Activated effector memory CD4-positive, alpha-beta T cell treated with anti-CD3 and anti-CD28 coated beads, Interleukin-2, amount 50 U/mL, for 16 hours (primary cell): ENCODE results near the gene GRM8.

Experiments
- DNase-seq: peaks from one replicate; pipeline ENCODE4 v3.0.0-alpha.2; 2020

Gene GRM8

GRCh38 chr7:126803990-126804389, 448.8 kb downstream of the GRM8 start:
- DNase-seq = no peak

GRCh38 chr7:126803060-126803665, 449.6 kb downstream of the GRM8 start:
- no peak for DNase-seq

GRCh38 chr7:126801733-126802132, 451.0 kb downstream of the GRM8 start:
- no peak for DNase-seq

DNA sequence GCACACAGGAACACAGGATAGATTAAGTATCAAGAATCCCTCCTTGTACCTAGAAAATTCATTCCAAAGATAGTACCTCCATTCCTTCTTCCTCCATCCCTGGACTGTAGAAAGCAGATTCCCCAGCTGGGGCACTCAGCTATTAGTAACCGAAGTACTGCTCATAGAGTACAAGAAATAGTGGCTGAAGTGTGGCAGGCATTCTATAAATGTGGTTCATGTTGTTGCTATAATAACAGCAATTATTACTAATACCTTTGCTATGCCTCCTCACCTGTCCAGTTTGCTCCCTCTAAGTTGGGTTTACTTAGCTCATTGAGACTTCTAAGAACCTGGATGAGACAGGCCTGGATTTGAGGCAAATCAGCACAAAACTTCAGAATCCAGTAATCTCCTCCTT, 453.2 kb downstream of the GRM8 start:
- DNase-seq = no peak

DNA sequence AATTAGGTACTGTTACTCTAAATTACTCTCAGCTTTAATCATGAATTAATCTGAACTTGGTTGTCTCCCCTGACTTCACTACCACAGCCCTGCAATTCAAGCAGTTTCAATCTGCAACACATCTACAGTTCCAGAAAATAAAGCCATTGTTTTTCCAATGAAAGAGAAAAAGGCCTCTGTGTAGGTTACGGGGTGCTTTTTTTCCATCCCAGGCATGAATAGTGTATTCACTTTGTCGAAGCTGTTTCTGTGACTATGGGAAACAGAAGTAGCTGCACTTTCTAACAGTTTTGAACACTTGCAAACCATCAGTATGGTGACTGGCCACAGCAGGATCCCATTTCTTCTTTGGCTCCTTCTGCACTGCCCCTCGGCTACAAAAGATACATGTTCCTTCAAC, 460.2 kb downstream of the GRM8 start:
- DNase-seq = no peak

- DNase-seq = no peak
Observed at GRCh38 chr7:126791306-126791705, 461.4 kb downstream of the GRM8 start.

- no peak for DNase-seq
Observed at GRCh38 chr7:126790763-126791162, 462.0 kb downstream of the GRM8 start.

- DNase-seq = no peak
Observed at GRCh38 chr7:126783613-126784012, 469.1 kb downstream of the GRM8 start.

DNA sequence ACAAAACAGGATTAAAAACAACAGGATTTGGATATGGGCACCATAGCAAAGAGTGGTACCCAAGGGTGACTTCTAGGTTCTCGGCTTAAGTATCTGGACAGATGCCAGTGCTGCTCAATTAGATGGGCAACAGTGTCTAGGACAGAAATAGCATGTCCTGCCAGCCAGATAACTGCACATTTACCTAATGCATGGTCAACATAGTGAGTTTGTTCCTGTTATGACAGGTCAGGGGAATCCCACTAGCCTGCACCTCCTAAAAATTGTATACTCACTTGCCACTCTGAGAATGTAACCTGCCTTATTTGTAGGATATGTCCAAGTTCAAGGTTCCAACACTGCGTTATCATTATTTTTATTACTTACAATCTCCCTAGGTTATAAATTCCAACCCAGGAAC, 471.7 kb downstream of the GRM8 start:
- no peak for DNase-seq

DNA sequence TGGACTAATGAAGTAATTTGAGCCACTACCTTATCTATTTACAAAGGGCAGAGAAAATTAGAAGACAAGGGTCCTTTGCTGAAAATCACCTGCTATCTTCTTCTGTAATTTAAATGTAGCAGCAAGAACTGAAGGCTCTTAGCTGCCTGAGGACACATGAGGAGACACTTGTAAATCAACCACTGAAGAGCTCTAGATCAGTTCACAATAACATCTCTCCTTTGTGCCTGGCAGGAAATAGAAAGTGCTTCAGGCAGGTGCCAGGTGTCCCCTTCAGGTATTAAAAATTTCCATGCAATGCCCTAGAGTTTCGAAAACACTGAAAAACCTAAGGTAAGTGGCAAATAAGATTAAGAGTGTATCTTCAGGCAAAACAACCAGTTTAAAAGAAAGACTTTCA, 474.6 kb downstream of the GRM8 start:
- DNase-seq = no peak

GRCh38 chr7:126776498-126776897, 476.2 kb downstream of the GRM8 start:
- DNase-seq = no peak

GRCh38 chr7:126774077-126774476, 478.7 kb downstream of the GRM8 start:
- no peak for DNase-seq

DNA sequence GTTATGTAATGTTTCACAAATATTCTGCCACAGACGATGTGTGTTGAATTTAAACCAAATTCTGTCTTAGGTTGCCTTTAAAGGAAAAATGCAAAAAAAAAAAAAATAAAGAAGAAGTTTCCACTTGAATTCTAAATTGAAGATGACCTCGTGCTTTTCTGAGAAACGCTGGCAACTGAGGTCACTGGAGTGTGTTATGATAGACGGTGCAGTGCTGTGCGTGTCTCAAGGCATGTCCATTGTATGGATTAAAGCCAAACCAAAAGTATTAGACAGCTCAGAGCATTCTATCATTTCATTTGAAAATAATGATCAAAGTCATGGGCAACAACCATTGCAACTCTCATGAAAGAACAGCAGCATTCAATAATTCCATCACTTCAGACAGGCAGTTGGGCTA, 483.9 kb downstream of the GRM8 start:
- no peak for DNase-seq

GRCh38 chr7:126760914-126761577, 491.7 kb downstream of the GRM8 start:
- no peak for DNase-seq

- DNase-seq = no peak
Observed at GRCh38 chr7:126755381-126755780, 497.4 kb downstream of the GRM8 start.

GRCh38 chr7:126750207-126750911, 502.4 kb downstream of the GRM8 start:
- DNase-seq = no peak

- DNase-seq = no peak
Observed at GRCh38 chr7:126728967-126729366, 523.8 kb downstream of the GRM8 start.

GRCh38 chr7:126727930-126728391, 524.8 kb downstream of the GRM8 start:
- no peak for DNase-seq

- DNase-seq = no peak
Observed at GRCh38 chr7:126723966-126724544, 528.7 kb downstream of the GRM8 start.

GRCh38 chr7:126720232-126720631, 532.5 kb downstream of the GRM8 start:
- DNase-seq = no peak

GRCh38 chr7:126718419-126718818, 534.3 kb downstream of the GRM8 start:
- no peak for DNase-seq

GRCh38 chr7:126716321-126716720, 536.4 kb downstream of the GRM8 start:
- DNase-seq = no peak

DNA sequence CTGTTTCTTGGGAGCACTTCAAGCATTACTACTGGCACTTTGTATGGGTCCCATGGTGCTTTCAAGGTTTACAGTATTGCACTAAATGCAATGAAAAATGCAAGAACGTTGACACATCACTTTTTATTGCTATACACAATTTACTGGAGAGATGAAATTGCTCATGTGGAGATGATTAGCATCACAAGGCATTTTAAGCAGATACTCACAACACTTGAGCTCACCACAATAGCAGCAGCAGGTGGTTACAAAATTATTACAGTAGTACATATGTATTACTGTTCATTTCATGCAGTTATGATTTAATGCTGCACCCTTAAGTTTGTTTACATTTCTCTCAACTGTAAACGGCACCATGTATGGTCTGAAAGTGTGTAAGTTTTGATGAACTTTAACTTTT, 537.7 kb downstream of the GRM8 start:
- DNase-seq = no peak
